HFFc6 (cell line): ENCODE measurements around the gene SPOCK2. TPM values are rescaled to one million over a fixed set of nuclear protein-coding genes. Genes with fewer than 3 reads are reported as not detected.

Experiments used
- DNase-seq: peaks from one replicate; pipeline ENCODE4 v3.0.0-alpha.2; 2018
- H3K27ac Mint-ChIP-seq: 2 replicates; pipeline ENCODE4 v1.8.0; 2020; ENCODE audit warnings: mild to moderate bottlenecking, mixed read lengths
- H3K27me3 Mint-ChIP-seq: 2 replicates; pipeline ENCODE4 v1.8.0; 2021; ENCODE audit warnings: mild to moderate bottlenecking, moderate library complexity, mixed read lengths; ENCODE audit not compliant: insufficient read depth
- H3K36me3 Mint-ChIP-seq: 2 replicates; pipeline ENCODE4 v1.8.0; 2021; ENCODE audit warnings: low read depth, mixed read lengths
- H3K4me1 Mint-ChIP-seq: 2 replicates; pipeline ENCODE4 v1.8.0; 2020; ENCODE audit warnings: low read depth, mixed read lengths
- H3K4me3 Mint-ChIP-seq: 2 replicates; pipeline ENCODE4 v1.8.0; 2020; ENCODE audit warnings: mild to moderate bottlenecking, moderate library complexity, mixed read lengths
- H3K9me3 Mint-ChIP-seq: 2 replicates; pipeline ENCODE4 v1.8.0; 2020; ENCODE audit warnings: mild to moderate bottlenecking, mixed read lengths
- total RNA-seq, 6 experiments: library from RNA; stranded (reverse); fragmentation: NEBNext Ultra II Directional; extraction: Animal tissue kit (Norgen Biotek cat#: 25700); gene quantifications; 2 replicates in 1 of 6; 3 replicates in 5 of 6; pipeline ENCODE4 v1.2.3, GENCODE V29; 2021
- TF ChIP-seq, protein P1 (sequence below): fragments of 200-600 bp; sonication (generic); IDR thresholded peaks from 2 replicates; pipeline ENCODE4 v1.5.0; 2021; ENCODE audit warnings: antibody characterized with exemption, mild to moderate bottlenecking

SPOCK2 gene
- total RNA-seq, 6 experiments from 2014 or later = not detected

DNA sequence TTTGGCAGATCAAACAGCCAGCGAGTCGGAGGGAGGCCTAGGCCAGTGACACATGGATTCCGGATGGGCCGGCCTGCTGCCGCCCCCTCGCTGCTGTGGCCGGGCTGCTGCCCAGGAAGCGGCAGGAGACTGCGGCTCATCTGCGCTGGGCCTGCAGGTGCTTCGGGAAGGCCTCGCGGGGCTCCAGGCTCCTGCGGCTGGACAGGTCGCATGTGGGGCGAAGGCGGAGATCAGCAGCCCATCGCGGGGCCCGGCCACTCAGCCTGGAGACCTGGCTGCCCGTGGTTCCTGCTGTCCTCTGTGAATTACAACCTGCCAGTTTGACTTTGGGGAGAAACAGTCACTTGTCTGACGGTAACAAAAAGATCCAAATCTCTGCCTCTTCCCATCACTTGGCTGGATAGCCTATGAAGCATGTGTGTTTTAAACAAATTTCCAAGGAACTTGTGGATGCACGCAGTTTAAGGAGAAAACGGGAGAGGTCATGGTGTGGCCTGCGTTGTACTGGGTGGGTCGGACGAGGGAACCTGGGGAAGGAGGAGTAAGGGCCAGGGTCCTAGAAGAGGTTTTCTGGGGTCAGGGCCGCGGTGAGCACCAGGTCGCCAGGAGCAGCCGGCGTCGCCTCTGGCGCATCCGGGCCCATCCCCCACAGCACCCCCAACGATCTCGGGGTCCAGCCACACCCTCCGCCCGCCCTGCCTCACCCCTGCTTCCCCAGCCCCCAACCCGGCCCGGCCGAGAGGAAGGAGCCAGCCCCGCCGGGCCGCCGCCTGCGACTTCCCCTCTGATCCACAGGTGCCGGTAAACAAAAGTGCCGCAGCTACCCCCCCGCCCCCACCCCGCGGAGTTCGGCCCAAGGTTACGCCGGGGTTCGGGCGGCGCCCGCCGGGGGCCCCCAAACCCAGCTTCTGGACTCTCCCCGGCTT, 1.6 kb downstream of the SPOCK2 start:
- H3K27me3 Mint-ChIP-seq = peaks cover 23% of the 10 kb centered on the region
- no peak overlapping the region for H3K4me3 Mint-ChIP-seq
- no peak for DNase-seq
- no peaks in the 10 kb centered on the region for H3K36me3 Mint-ChIP-seq
- no peak overlapping the region for H3K27ac Mint-ChIP-seq
- no peaks in the 10 kb centered on the region for H3K9me3 Mint-ChIP-seq
- TF ChIP-seq, protein P1, sequence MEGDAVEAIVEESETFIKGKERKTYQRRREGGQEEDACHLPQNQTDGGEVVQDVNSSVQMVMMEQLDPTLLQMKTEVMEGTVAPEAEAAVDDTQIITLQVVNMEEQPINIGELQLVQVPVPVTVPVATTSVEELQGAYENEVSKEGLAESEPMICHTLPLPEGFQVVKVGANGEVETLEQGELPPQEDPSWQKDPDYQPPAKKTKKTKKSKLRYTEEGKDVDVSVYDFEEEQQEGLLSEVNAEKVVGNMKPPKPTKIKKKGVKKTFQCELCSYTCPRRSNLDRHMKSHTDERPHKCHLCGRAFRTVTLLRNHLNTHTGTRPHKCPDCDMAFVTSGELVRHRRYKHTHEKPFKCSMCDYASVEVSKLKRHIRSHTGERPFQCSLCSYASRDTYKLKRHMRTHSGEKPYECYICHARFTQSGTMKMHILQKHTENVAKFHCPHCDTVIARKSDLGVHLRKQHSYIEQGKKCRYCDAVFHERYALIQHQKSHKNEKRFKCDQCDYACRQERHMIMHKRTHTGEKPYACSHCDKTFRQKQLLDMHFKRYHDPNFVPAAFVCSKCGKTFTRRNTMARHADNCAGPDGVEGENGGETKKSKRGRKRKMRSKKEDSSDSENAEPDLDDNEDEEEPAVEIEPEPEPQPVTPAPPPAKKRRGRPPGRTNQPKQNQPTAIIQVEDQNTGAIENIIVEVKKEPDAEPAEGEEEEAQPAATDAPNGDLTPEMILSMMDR = no peak
- H3K4me1 Mint-ChIP-seq = peaks cover 6% of the 10 kb centered on the region; the same call in 1 of the 2 replicates

DNA sequence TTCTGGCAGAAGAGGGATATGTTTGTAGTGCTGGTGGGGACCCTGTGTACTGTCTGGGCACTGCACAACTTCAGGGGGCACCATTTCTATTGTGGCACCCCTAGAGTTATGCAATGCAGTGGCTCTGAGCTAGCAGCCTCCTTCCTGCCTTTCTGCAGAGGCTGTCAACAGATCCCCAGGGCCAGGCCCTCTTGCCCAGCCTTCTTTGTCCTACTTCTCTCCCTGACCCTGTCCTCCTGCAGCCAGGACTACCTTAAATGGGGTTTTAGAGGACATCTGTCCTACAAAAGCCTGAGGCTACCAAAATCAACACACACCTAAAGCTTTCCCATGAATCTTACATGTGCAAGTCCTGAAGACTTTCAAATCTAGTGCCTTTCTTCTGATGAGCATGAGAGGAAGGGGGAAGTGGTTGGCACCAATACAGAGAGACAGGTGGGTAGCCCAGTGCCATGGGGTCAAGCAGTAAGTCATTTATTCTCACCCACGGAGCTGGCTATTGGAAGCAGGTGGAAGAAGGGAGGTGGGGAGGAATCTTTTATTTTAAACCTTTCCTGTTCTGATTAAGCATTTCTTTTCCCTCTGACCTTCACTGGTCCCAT, 2.4 kb downstream of the SPOCK2 start:
- no peaks in the 10 kb centered on the region for H3K9me3 Mint-ChIP-seq
- no peaks in the 10 kb centered on the region for H3K36me3 Mint-ChIP-seq
- TF ChIP-seq, protein P1 = no peak
- peaks cover 6% of the 10 kb centered on the region; the same call in 1 of the 2 replicates for H3K4me1 Mint-ChIP-seq
- no peak overlapping the region for H3K27ac Mint-ChIP-seq
- H3K27me3 Mint-ChIP-seq = peaks cover 26% of the 10 kb centered on the region
- H3K4me3 Mint-ChIP-seq = no peak overlapping the region
- DNase-seq = no peak

DNA sequence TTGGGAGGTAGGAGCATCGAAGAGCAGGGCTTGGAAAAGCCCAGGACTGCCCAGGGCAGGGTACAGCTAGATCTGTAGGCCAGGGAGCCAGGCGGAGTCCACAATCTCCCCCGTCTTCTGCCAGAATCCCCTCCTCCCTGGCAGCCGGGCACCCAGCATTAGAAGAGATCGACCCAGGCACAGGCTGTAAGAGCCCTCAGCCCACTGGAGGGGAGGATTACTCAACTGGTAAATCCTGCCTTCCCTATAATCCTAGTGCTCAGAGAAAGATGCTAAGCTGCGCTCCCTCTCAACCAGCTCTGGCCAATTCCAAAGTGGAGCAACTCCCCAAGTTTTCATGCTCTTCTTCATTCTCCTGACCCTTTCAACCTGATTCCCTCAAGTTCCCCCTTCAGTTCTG, 3.2 kb downstream of the SPOCK2 start:
- TF ChIP-seq, protein P1 = no peak
- Mint-ChIP-seq H3K4me3 (no peak overlapping the region), H3K9me3 (no peaks in the 10 kb centered on the region), H3K27ac (no peak overlapping the region), H3K36me3 (no peaks in the 10 kb centered on the region), H3K27me3 (peaks cover 26% of the 10 kb centered on the region), H3K4me1 (peaks cover 6% of the 10 kb centered on the region; the same call in 1 of the 2 replicates)
- no peak for DNase-seq

DNA sequence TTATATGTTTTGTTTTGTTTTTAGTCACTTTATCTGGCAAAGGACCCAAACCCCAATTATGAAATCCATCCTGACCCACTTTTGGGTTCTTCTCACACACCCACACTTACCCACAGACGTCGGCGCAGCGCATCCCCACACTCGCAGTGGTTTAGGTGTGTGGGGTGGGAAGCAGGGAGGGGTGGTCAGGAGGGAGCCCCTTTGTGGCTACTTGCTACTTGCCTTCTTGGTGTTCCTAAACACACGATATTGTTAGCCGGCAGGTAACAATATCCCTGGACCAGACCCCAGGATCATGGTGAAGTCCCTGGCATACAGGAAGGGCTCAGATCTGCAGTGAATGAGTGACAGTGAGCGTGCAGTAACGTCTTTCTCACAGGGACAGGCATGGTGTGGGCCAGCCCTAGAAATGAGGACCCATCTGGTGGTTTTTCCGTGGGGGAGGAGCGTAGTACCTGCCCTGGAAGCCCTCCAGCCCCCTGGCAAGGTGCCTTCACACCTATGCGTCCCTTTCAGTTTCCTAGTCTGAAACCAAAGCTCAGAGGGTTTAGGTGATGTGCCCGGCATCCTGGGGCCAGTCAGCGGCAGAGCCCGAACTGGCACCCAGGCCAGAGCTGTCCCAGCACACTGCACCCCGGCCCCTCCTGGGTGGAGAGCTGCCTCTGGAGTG, 4.4 kb downstream of the SPOCK2 start:
- Mint-ChIP-seq H3K4me3 (no peak overlapping the region), H3K27me3 (peaks cover 30% of the 10 kb centered on the region), H3K27ac (no peak overlapping the region), H3K9me3 (no peaks in the 10 kb centered on the region), H3K4me1 (peaks cover 6% of the 10 kb centered on the region; the same call in 1 of the 2 replicates), H3K36me3 (no peaks in the 10 kb centered on the region)
- TF ChIP-seq, protein P1 = no peak
- no peak for DNase-seq

DNA sequence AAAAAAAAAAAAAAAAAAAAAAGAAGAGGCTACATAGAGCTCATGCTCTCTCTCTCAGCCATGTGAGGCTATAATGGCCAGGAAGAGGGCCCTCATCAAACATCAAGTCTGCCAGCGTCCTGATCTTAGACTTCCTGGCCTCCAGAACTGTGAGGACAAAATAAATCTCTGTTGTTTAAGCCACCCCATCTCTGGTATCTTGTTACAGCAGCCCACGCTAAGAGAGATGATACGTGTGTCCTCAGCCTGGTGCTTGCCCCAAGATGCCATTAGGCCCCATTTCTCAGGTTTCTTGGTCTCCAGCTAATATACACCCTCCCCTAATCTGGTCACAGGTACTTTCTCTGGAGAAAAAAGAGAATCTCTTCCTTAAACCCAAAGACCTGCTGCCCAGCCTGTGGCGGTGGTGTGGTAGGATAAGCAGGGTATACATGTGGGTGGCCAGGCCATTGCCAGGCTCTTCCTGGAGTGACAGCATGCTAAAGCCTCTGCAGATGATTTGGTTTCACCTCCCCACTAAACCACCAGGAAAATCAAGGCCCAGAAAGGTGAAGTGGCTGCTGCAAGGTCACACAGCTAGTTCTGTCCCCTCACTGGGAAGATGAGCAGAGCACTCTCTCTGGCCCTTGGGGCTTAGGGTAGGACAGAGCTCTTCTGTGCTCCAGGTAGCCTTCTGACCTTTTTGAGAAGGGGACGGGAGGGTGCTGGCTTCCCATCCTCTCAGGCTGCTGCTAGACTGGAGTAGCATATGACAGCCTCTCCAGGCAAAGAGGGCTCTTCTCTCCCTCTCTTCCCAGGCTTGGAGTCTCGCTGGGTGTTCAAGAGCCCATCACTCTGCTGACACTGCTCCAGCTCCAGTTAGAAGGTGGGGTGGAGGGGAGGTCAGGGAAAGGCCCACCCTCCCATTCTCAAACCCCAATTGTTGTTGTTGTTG, 5.2 kb downstream of the SPOCK2 start:
- no peak for DNase-seq
- TF ChIP-seq, protein P1 = no peak
- peaks cover 27% of the 10 kb centered on the region for H3K27me3 Mint-ChIP-seq
- no peaks in the 10 kb centered on the region for H3K9me3 Mint-ChIP-seq
- H3K4me1 Mint-ChIP-seq = peaks cover 1% of the 10 kb centered on the region; the same call in 1 of the 2 replicates
- no peak overlapping the region for H3K4me3 Mint-ChIP-seq
- H3K27ac Mint-ChIP-seq = no peak overlapping the region
- H3K36me3 Mint-ChIP-seq = no peaks in the 10 kb centered on the region
